GM21529 (cell line): ENCODE results near the gene ATAD1.

ENCODE experiments used
- ATAC-seq: cut with Tn5 transposase; IDR thresholded peaks from one replicate; pipeline ENCODE4 v1.9.1; 2021; ENCODE audit not compliant: unreplicated experiment

The ATAD1 gene

DNA sequence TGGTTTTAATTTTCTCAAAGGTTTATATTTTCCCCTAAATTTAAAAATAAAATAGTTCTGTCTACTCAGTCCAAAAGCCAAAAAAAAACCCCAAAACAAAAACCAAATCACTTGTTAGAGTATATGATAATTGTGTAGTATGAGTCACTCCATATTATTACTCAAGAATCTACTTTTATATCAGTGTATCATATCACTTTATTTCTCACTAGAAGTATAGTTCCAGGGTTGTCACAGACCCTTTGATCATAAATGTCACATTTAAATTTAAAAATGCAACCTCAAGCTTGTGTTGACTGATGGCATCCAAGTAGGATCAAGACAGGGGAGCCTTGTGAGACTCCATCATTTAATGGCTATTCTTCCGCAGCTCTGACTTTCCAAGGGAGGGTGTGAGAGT is 97.4 kb downstream of the ATAD1 start:
- ATAC-seq: no peak

DNA sequence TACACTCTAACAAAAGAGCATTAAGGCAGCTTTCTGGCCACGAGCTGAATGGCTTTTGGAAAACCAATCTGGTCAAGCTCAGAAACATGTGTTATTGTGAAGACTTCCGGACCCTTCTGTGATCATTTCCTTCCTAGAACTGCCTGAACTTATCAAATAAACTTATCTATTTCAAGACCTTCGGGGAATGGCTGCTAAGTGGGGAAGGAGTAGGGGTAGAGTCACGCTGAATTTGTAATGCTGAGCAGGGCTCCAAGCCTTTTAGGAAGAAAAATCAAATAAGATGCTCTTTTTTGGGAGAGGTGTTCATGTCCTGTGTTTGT is 101.7 kb downstream of the ATAD1 start:
- ATAC-seq: no peak

DNA sequence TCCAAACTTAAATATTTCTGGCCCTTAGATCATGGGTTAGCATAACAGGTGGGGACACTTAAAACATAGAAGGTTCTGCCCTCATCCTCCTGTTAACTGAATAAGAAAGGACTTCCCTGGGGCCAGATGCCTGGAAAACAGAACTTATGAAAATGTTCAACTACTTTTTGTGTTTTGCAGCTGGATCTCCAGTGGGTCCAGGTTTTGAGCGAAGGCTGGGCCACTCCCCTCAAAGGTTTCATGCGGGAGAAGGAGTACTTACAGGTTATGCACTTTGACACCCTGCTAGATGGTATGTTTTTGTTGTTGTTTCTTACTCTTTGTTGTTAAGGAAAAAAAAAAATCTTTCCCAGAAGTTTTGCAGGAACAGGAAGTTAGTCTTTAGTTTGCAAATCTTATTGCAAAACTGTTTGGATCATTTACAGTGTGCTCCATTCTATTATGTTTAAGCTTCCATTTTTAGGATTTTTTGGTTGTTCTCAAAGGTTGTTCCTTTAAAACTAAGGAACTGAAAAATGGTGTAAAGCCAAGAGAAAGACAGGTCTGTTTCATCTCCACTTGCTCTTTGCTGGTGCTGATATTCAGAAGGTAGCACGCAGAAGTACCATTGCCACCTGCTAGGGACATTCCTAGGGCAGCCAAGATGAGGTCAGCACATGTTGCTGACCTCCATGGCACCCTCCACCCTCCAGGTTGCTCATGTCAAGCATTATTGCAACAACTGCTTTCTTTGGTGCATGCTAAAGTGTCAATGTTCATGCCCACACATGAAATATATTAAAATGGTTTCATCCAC is 102.3 kb downstream of the ATAD1 start:
- no peak for ATAC-seq

DNA sequence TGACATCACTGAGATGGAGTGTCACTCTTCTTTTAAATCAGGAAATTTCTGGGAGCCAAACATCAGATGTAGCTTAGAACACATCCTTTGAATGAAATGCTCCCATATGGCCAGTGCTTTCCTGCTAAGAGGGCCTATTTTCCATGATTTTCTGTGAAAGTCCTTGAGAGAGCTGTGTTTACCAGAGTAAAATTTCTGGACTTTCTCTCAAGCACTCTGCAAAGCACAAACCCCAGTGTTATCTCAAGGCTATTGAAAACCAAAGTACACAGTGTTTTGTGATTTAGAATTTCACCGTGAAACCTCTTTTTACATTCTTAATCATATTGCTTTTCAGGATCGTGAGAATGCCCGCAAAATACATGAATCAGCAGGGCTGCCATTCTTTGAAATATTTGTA is 104.3 kb downstream of the ATAD1 start:
- no peak for ATAC-seq

DNA sequence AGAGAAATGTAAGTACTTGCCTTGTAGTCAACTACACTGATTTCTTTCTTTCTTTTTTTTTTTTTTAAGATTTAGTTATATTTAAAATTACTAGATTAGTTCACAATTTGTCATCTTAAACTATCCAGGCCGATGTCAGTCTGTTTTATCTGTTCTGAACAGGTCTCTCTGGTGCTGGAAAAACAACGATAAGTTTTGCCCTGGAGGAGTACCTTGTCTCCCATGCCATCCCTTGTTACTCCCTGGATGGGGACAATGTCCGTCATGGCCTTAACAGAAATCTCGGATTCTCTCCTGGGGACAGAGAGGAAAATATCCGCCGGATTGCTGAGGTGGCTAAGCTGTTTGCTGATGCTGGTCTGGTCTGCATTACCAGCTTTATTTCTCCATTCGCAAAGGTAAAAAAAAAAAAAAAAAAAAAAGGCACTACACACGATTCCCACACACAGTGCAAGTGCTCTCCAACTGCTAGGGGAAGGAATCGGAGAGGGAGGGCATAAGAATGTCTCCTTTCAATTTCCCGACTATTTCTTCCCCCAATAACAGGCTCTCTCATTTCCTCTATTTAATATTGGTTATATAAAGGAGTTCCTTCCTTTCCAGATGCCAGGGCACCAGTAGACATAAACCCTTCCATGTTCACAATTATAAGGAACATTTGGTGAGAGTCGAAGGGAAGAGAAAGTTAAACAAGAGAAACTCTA is 105.0 kb downstream of the ATAD1 start:
- no peak for ATAC-seq

DNA sequence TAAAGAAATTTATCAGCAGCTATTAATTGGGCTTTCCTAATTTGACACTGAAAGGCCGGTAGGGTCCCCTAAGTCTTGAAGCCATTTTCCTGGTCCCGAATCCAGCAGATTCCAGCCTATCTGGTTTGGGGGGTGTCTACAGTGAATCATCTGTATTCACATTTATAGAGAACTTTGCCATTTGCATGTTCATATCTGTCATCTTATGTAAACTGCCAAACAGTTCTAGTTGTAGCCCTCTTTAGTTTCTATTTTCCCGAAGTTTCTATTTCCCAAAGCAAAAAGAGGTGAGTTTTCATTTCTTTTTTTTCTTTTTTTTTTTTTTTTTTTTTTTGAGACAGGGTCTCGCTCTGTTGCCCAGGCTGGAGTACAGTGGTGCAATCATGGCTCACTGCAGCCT is 110.8 kb downstream of the ATAD1 start:
- no peak for ATAC-seq

DNA sequence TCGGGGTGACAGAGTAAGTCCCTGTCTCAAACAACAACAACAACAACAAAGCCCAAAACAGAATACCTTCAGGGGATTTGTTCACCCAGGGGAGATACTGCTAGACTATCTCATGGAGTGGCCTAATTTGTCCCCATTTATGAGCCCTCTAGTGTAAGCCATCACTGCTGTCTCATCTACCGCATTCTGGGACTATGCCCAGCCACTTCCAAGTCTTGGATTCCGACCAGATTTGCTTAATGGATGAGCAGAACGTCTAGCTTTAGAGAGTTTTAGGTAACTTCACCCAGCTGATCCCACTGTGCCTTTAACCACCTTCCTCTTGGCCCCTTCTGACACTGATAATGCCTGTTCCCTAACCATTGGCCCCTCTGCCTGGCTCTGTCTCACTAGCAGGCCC is 111.3 kb downstream of the ATAD1 start:
- ATAC-seq: no peak

DNA sequence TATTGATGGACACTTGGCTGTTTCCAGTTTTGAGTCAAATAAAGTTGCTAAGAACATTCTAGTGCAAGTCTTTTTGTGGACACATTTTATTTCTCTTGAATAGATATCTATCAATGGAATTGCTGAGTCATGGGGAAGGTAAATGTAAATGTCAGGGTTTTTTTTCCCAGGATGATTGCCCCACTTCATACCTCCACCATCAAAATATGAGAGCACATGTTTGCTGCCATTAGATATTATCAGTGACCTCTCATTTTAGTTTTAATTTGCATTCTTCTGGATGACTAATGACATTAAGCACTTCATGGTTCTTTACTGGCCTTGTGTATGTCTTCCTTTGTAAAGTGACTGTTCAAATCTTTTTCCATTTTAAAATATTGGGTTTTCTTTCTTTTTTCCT is 112.7 kb downstream of the ATAD1 start:
- ATAC-seq: no peak

DNA sequence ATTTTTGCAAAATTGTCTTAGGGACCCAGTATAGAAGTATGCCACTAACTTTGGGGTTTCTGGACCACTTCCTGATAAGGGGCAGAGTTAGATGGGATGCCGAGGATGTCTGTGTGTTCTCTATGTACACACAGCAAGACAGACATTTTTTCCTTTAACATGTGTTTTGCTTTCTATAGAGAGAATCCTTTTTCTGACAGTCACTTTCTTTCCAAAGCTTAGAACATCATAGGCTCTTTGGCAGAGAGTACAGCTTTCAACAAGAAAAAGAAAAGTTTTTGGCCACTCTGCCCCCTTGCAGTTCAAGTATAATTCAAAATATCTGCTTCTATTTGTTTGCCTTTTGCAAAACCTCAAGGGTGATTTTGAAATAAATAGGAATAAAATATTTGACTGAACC is 114.3 kb downstream of the ATAD1 start:
- ATAC-seq: no peak

DNA sequence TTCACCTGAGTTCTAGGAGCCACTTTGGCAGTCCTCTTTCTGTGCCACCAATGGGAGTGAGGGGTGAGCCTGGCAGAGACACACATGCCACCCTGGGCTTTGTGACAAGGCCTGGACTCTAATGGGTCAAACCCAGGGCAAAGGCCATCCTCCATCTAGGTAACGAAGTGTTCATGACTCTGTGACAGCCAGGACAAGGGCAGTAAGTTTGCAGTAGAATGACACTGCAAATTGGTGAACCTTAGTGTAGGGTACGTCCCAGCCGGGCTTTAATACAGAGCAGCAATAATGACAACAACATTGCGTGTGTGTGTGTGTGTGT is 115.1 kb downstream of the ATAD1 start:
- ATAC-seq: no peak

DNA sequence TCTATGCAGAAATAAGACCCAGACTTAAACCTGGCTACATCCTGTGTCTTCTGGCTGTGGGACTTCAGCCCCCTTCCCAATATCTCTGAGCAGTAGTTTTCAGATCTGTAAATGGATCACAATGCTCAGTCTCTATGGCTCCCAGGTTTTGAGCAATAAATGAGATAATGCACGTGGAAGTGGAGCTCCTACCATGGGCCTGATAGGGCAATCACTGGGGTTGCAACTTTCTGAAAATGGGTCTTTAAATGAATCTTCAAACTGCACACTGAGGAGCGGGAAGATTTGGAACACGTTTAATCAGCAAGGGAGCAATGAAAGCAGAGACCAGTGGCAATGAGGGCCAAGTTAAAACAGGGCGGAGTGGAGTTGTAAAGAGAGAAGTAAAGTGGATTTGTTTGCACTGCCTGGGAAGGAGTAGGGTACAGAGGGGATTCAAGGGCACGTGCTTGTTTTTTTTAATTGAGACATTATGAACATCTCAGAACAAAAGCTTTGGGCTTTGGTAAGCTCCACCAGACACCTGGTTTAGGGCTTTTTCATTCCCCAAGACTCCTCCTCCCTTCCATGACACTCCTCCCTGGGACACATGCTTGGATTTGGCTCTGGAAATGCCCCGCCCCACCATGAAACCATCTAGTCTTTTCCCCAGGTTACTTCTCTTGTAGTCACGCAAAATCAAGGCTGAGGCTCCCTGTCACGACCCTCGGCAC is 115.6 kb downstream of the ATAD1 start:
- ATAC-seq: no peak
